B cell (primary cell): ENCODE results near the gene PSD4. TPM values are rescaled to one million over a fixed set of nuclear protein-coding genes. Genes with fewer than 3 reads are reported as not detected.

Source experiments
- ATAC-seq: fragments of 200-7000 bp; cut with Tn5 transposase; one replicate; pipeline ENCODE4 v1.10.0; 2021; ENCODE audit warnings: low read depth, mild to moderate bottlenecking, moderate number of reproducible peaks, moderate library complexity
- CTCF ChIA-PET: fragments of 350-600 bp; sonication (Branson Sonifier 250); formaldehyde crosslinking; loops from one replicate; lab custom pipeline; 2021; ENCODE audit warnings: antibody characterized with exemption, inconsistent platforms; lab: Charles Lee
- POLR2A ChIA-PET: fragments of 350-600 bp; sonication (Branson Sonifier 250); formaldehyde crosslinking; loops from one replicate; lab custom pipeline; 2021; ENCODE audit warnings: antibody characterized with exemption; lab: Charles Lee
- DNase-seq: peaks from one replicate; pipeline ENCODE4 v3.0.0; 2013
- H2AFZ ChIP-seq: 2 replicates; pipeline ENCODE4 v1.6.1; 2012; ENCODE audit warnings: mild to moderate bottlenecking, low read depth, low read length; ENCODE audit not compliant: insufficient read depth, poor library complexity, severe bottlenecking
- H3K27ac ChIP-seq, 2 donors: 1 replicate in 1 of 2; 2 replicates in 1 of 2; pipeline ENCODE4 v1.5.1; 2012 to 2013; ENCODE audit warnings: low read length in 2 of 2, mild to moderate bottlenecking in 2 of 2, moderate library complexity in 1 of 2
- H3K27me3 ChIP-seq, 4 experiments: fragments of 200-600 bp in 1 of 4; sonication (generic) in 1 of 4; replicated peaks in 1 of 4; 1 replicate in 2 of 4; 2 replicates in 2 of 4; pipeline versions ENCODE4 v1.6.1 to v1.7.0; 2013 to 2016; ENCODE audit warnings: low read length in 3 of 4, mild to moderate bottlenecking in 2 of 4, mixed read lengths in 1 of 4, moderate library complexity in 1 of 4; ENCODE audit not compliant: insufficient read depth in 4 of 4, control insufficient read depth in 3 of 4; ENCODE audit errors: control extremely low read depth in 1 of 4
- H3K36me3 ChIP-seq, 2 experiments: replicated peaks in 1 of 2; 1 replicate in 1 of 2; 2 replicates in 1 of 2; pipeline versions ENCODE4 v1.6.1 to v1.7.1; 2013; ENCODE audit warnings: low read length in 1 of 2; ENCODE audit not compliant: insufficient read depth in 2 of 2, control insufficient read depth in 1 of 2; ENCODE audit errors: control extremely low read depth in 1 of 2, extremely low read depth in 1 of 2
- H3K4me1 ChIP-seq, 2 donors: fragments of 200-600 bp in 1 of 2; sonication (generic) in 1 of 2; 1 replicate in 1 of 2; 2 replicates in 1 of 2; pipeline versions ENCODE4 v1.5.1 to v1.6.1; 2013 to 2017; ENCODE audit warnings: low read length in 2 of 2; ENCODE audit not compliant: control insufficient read depth in 2 of 2, insufficient read depth in 2 of 2
- H3K4me2 ChIP-seq: replicated peaks from 2 replicates; pipeline ENCODE3; 2012; ENCODE audit warnings: mild to moderate bottlenecking, low read depth, low read length; ENCODE audit not compliant: poor library complexity, severe bottlenecking
- H3K4me3 ChIP-seq, 5 experiments: fragments of 200-600 bp in 1 of 5; sonication (generic) in 1 of 5; 1 replicate in 3 of 5; 2 replicates in 2 of 5; pipeline versions ENCODE4 v1.5.1 to v1.7.0; 2011 to 2016; ENCODE audit warnings: low read length in 4 of 5, mild to moderate bottlenecking in 4 of 5, low read depth in 2 of 5, control low read depth in 1 of 5, moderate library complexity in 1 of 5; ENCODE audit not compliant: insufficient read depth in 1 of 5; ENCODE audit errors: control extremely low read depth in 1 of 5, extremely low read depth in 1 of 5
- H3K79me2 ChIP-seq: fragments of 200-600 bp; sonication (generic); one replicate; pipeline ENCODE4 v1.6.0; 2016; ENCODE audit warnings: low read length; ENCODE audit not compliant: control insufficient read depth, insufficient read depth
- H3K9ac ChIP-seq: fragments of 200-600 bp; sonication (generic); 2 replicates; pipeline ENCODE4 v1.6.1; 2017; ENCODE audit warnings: mild to moderate bottlenecking, low read length, moderate library complexity
- H3K9me3 ChIP-seq, 3 donors: one replicate each; pipeline versions ENCODE4 v1.6.1 to v1.7.1; 2013; ENCODE audit warnings: low read length in 2 of 3; ENCODE audit not compliant: control insufficient read depth in 2 of 3, insufficient read depth in 1 of 3; ENCODE audit errors: control extremely low read depth in 1 of 3
- H4K20me1 ChIP-seq: 2 replicates; pipeline ENCODE4 v1.6.0; 2012; ENCODE audit warnings: mild to moderate bottlenecking, low read length; ENCODE audit not compliant: insufficient read depth, control insufficient read depth, poor library complexity, severe bottlenecking
- H3K27ac Mint-ChIP-seq: one replicate; pipeline ENCODE4 v1.8.0; 2021; ENCODE audit warnings: mixed read lengths
- H3K27me3 Mint-ChIP-seq: one replicate; pipeline ENCODE4 v1.8.0; 2021; ENCODE audit warnings: mixed read lengths
- H3K4me1 Mint-ChIP-seq: one replicate; pipeline ENCODE4 v1.8.0; 2021; ENCODE audit warnings: mixed read lengths
- H3K4me3 Mint-ChIP-seq: one replicate; pipeline ENCODE4 v1.8.0; 2021; ENCODE audit warnings: mixed read lengths
- H3K9me3 Mint-ChIP-seq: one replicate; pipeline ENCODE4 v1.8.0; 2022; ENCODE audit warnings: mixed read lengths; ENCODE audit not compliant: insufficient read depth
- EZH2 ChIP-seq: IDR thresholded peaks from 2 replicates; pipeline ENCODE4 v1.6.1; 2012; ENCODE audit warnings: borderline replicate concordance, low read depth, mild to moderate bottlenecking, moderate library complexity, low read length; ENCODE audit not compliant: insufficient read depth, poor library complexity, severe bottlenecking
- WGBS: methylation state at CpG from one replicate; pipeline ENCODE4 v1.1.5; 2013; ENCODE audit warnings: missing lambda C conversion rate; ENCODE audit not compliant: insufficient coverage; 5-methylcytosine and 5-hydroxymethylcytosine counted together
- intact Hi-C: fragments of 100-400 bp; cut with micrococcal nuclease; formaldehyde crosslinking; loops from one replicate; pipeline ENCODE4 v1.10.0; 2022
- polyA plus RNA-seq: library from polyadenylated mRNA; depleted of rRNA; stranded (reverse); fragments of >200 nt; gene quantifications from 2 replicates; pipeline ENCODE4 v1.2.3, GENCODE V29; 2012
- total RNA-seq, 2 donors: library from RNA; stranded (reverse); fragments of 120-200 nt in 1 of 2; gene quantifications; 1 replicate in 1 of 2; 2 replicates in 1 of 2; pipeline versions ENCODE4 v1.2.3 to v1.2.4, GENCODE V29; 2013 to 2022
- TF ChIP-seq, protein P1 (sequence below): fragments of 200-600 bp; IDR thresholded peaks from one replicate; pipeline ENCODE4 v1.8.0; 2022; ENCODE audit warnings: antibody characterized with exemption, mild to moderate bottlenecking

PSD4 gene
- total and polyA plus RNA-seq, 2 donors (not counting 1 experiment from before 2014, with no cell fraction given) = 87.1 to 203 TPM

DNA sequence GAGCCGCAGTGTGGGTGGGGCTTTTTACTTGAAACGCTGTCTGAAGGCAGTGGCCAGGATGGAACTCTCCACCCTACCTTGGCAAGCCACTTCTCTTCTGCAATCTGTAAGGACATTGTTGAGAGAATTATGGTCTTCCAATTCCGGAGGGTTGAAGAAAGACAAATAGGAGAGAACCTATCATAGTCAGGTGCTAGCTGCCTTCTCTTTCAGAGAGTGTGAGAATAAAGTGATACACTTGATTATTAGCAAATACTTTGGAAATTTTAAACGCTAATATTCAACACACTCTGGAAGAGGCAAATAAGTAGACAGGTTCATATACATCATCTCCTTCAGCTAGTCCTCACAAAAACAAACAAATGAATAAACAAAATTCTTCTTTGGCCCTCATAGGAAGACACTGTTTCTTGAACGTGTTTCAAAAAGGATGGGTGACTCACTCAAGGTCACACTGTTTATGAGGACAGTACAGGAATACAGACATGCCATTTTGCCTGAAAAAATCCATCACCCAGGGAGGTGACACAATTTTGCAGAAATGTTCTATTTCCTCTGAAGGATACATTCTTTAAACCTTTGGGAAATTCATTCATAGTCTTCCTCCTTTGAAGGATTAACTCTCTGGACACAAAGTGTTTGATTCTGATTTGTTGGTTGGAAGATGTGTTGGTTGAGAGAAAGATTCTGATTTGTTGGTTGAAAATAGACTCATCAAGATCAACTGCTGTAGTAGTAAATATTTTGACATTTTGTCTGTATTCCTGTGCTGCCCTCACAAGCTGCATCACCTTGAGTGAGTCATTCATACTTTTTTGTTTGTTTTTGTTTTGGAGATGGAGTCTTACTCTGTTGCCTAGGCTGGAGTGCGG, 48.6 kb upstream of the PSD4 start:
- no peak overlapping the region for H3K27ac ChIP-seq
- DNase-seq (no peak), ATAC-seq (no peak)
- no peaks in the 10 kb centered on the region for H3K36me3 ChIP-seq
- H3K4me2 ChIP-seq = no peak overlapping the region
- H3K27me3 ChIP-seq = peaks cover 0 to 5% (median 1%) of the 10 kb centered on the region in 4 experiments
- 92% methylated on average over 2 of the region's 6 CpGs for WGBS
- CTCF ChIA-PET = interaction anchor here (1.1 to 1.9 kb wide), 3 partner anchors 12 to 74 kb away, joined by 3 to 7 read pairs (median 4); no protein-coding TSS in a partner anchor
- TF ChIP-seq, protein P1, sequence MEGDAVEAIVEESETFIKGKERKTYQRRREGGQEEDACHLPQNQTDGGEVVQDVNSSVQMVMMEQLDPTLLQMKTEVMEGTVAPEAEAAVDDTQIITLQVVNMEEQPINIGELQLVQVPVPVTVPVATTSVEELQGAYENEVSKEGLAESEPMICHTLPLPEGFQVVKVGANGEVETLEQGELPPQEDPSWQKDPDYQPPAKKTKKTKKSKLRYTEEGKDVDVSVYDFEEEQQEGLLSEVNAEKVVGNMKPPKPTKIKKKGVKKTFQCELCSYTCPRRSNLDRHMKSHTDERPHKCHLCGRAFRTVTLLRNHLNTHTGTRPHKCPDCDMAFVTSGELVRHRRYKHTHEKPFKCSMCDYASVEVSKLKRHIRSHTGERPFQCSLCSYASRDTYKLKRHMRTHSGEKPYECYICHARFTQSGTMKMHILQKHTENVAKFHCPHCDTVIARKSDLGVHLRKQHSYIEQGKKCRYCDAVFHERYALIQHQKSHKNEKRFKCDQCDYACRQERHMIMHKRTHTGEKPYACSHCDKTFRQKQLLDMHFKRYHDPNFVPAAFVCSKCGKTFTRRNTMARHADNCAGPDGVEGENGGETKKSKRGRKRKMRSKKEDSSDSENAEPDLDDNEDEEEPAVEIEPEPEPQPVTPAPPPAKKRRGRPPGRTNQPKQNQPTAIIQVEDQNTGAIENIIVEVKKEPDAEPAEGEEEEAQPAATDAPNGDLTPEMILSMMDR = no peak
- TF ChIP-seq EZH2 = no peak
- POLR2A ChIA-PET = no interaction called here
- Mint-ChIP-seq H3K4me1 (peaks cover 23% of the 10 kb centered on the region), H3K9me3 (no peaks in the 10 kb centered on the region), H3K27ac (no peak overlapping the region), H3K27me3 (peaks cover 11% of the 10 kb centered on the region), H3K4me3 (no peak overlapping the region)
- intact Hi-C loops = no loop called here
- H3K9ac ChIP-seq = no peak overlapping the region
- no peak overlapping the region for H3K4me3 ChIP-seq
- H3K79me2 ChIP-seq = no peaks in the 10 kb centered on the region
- no peaks in the 10 kb centered on the region for H3K9me3 ChIP-seq
- no peak overlapping the region for H2AFZ ChIP-seq
- no peaks in the 10 kb centered on the region for H4K20me1 ChIP-seq
- peaks cover 12 to 15% of the 10 kb centered on the region in 2 donors for H3K4me1 ChIP-seq
